ENCODE data around the gene FRMD4A. TPM values are rescaled to one million over a fixed set of nuclear protein-coding genes. Genes with fewer than 3 reads are reported as not detected.

Gene FRMD4A
- total RNA-seq, 6 donors from 2014 or later: 22.3 to 114 (median 52.3) TPM

DNA sequence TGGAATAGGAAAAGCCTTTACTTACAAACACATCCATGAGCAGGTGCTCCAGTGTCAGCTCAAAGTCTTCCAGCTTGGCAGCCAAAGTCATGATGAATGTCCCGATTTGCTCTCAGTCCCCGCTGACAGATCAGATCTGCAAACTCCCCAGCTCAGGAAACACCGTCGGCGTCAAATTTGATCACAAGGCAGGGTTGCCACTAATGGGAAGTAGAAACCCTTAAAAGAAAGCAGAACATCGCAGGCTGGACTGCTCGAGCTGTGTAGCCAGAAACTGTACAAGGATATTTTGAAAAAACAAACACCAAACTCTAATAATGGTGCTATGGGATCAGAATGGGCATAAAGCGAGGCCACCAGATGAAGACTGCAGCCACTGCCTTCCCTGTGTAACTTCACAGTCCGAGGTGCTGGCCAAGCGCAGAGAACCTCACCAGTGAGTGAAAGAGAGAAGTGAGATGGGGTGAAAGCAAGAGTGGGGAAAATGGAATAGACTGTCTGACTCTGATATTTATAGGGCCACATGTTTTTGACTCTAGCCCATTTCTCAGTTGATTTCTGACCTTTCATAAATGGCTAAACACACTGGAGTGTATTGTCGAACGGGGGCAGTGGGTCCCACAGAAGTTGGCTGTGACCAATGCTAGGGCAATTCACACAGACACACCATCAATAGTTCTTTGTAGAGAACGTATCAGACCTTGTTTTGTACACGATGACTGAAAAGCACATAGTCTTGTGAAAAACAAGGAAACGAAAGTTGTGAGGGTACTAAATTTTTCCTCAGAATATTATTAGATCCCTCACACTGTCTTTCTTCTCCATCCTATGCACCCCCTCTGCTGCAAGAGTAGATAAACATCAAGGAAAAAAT lies 306.2 kb downstream of the FRMD4A start:
- H3K4me1 ChIP-seq: peaks cover 0 to 8% (median 0%) of the 10 kb centered on the region in 4 donors
- H3K27ac ChIP-seq: peak overlapping the region in 3 of 4 donors; percentile 3 to 57 (median 24)
- H3K9me3 ChIP-seq: no peaks in the 10 kb centered on the region
- H3K27me3 ChIP-seq: no peaks in the 10 kb centered on the region
- H3K4me3 ChIP-seq: no peak overlapping the region
- WGBS, 2 donors: 49 to 70% methylated on average over 15 of the region's 15 CpGs
- DNase-seq (no peak), ATAC-seq (ENCODE audit: low FRiP score in 2 of 2) (peak in 1 of 2 donors; percentile 62)
- no peaks in the 10 kb centered on the region for H3K36me3 ChIP-seq
- TF ChIP-seq, protein P1, sequence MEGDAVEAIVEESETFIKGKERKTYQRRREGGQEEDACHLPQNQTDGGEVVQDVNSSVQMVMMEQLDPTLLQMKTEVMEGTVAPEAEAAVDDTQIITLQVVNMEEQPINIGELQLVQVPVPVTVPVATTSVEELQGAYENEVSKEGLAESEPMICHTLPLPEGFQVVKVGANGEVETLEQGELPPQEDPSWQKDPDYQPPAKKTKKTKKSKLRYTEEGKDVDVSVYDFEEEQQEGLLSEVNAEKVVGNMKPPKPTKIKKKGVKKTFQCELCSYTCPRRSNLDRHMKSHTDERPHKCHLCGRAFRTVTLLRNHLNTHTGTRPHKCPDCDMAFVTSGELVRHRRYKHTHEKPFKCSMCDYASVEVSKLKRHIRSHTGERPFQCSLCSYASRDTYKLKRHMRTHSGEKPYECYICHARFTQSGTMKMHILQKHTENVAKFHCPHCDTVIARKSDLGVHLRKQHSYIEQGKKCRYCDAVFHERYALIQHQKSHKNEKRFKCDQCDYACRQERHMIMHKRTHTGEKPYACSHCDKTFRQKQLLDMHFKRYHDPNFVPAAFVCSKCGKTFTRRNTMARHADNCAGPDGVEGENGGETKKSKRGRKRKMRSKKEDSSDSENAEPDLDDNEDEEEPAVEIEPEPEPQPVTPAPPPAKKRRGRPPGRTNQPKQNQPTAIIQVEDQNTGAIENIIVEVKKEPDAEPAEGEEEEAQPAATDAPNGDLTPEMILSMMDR (IDR thresholded peaks at IDR 0.05): no peak
- TF ChIP-seq POLR2AphosphoS5 (IDR thresholded peaks at IDR 0.05): no peak
- TF ChIP-seq EP300 (IDR thresholded peaks at IDR 0.05): no peak
- TF ChIP-seq POLR2A (IDR thresholded peaks at IDR 0.05): peak in 1 of 4 donors; percentile 51

- H3K27ac ChIP-seq: peak overlapping the region in 3 of 4 donors; percentile 3 to 57 (median 24)
These were observed 306.9 kb downstream of the FRMD4A start for GRCh38 chr10:14023673-14024328.

DNA sequence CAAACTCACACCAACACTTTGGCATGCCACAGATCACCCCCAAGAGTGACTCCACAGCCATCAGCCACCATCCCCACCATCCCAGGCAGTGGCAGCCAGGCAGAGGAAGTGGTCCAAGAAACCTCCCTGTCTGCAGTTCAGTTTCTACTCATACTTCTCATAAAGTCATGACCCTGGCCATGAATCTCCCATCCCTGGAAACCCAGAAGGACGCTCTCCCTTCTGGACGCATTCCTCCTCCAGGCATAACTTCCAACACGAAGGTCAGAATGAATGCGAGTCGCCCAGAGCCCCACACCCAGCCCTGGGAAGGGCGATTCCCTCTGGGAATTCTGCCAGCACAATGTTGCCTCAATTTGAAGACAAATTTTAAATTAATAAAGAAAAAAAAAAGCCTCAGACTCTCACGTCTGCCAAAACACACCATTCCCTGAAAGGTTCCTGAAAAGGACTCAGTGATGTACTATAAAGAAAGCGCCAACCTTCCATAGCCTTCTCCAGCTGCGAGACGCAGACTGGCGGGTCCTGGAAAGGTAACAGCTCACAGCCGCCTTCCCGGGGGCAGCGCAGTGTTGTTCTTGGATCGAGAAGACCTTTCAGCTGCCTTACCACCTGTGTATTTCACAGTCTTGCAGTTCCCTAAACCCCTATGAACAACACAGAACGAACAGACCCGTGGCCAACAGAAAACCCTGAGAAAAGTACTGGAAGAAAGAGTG lies 307.6 kb downstream of the FRMD4A start:
- Histone ChIP-seq H3K27me3 (no peaks in the 10 kb centered on the region), H3K27ac (peak overlapping the region in 1 of 4 donors; percentile 57), H3K4me3 (no peak overlapping the region), H3K36me3 (no peaks in the 10 kb centered on the region), H3K4me1 (peaks cover 0 to 8% (median 0%) of the 10 kb centered on the region in 4 donors), H3K9me3 (peaks cover 0 to 3% (median 0%) of the 10 kb centered on the region in 4 donors)
- TF ChIP-seq POLR2A (IDR thresholded peaks at IDR 0.05) (no peak), POLR2AphosphoS5 (IDR thresholded peaks at IDR 0.05) (no peak), EP300 (IDR thresholded peaks at IDR 0.05) (no peak)
- TF ChIP-seq, protein P1 (IDR thresholded peaks at IDR 0.05): no peak
- DNase-seq (peak in 1 of 2 donors; percentile 39), ATAC-seq (ENCODE audit: low FRiP score in 2 of 2) (peak in 1 of 2 donors; percentile 22)
- 76 to 77% methylated on average over 17 of the region's 17 CpGs for WGBS, 2 donors

More at GRCh38 chr10:14023673-14024328, 306.9 kb downstream of the FRMD4A start:
- Histone ChIP-seq H3K4me1 (peaks cover 0 to 8% (median 0%) of the 10 kb centered on the region in 4 donors), H3K4me3 (no peak overlapping the region), H3K9me3 (peaks cover 0 to 3% (median 0%) of the 10 kb centered on the region in 4 donors), H3K36me3 (no peaks in the 10 kb centered on the region), H3K27me3 (no peaks in the 10 kb centered on the region)
- WGBS, 2 donors: 58 to 65% methylated on average over 7 of the region's 7 CpGs
- DNase-seq (no peak), ATAC-seq (ENCODE audit: low FRiP score in 2 of 2) (peak in 1 of 2 donors; percentile 25)
- TF ChIP-seq POLR2A (IDR thresholded peaks at IDR 0.05): no peak
- TF ChIP-seq, protein P1 (IDR thresholded peaks at IDR 0.05): no peak
- TF ChIP-seq EP300 (IDR thresholded peaks at IDR 0.05): no peak
- no peak for TF ChIP-seq POLR2AphosphoS5 (IDR thresholded peaks at IDR 0.05)

GRCh38 chr10:14022052-14022451 lies 308.7 kb downstream of the FRMD4A start:
- Histone ChIP-seq H3K4me1 (peaks cover 0 to 8% (median 0%) of the 10 kb centered on the region in 4 donors), H3K27ac (no peak overlapping the region), H3K4me3 (no peak overlapping the region), H3K36me3 (no peaks in the 10 kb centered on the region), H3K9me3 (peaks cover 0 to 3% (median 0%) of the 10 kb centered on the region in 4 donors), H3K27me3 (no peaks in the 10 kb centered on the region)
- ATAC-seq (ENCODE audit: low FRiP score in 2 of 2) (no peak), DNase-seq (no peak)
- no peak for TF ChIP-seq POLR2AphosphoS5 (IDR thresholded peaks at IDR 0.05)
- 51 to 66% methylated on average over 4 of the region's 4 CpGs for WGBS, 2 donors

Measured in upper lobe of left lung (tissue), 6 donors.